ENCODE results near the gene TIMM22.

Gene TIMM22

DNA sequence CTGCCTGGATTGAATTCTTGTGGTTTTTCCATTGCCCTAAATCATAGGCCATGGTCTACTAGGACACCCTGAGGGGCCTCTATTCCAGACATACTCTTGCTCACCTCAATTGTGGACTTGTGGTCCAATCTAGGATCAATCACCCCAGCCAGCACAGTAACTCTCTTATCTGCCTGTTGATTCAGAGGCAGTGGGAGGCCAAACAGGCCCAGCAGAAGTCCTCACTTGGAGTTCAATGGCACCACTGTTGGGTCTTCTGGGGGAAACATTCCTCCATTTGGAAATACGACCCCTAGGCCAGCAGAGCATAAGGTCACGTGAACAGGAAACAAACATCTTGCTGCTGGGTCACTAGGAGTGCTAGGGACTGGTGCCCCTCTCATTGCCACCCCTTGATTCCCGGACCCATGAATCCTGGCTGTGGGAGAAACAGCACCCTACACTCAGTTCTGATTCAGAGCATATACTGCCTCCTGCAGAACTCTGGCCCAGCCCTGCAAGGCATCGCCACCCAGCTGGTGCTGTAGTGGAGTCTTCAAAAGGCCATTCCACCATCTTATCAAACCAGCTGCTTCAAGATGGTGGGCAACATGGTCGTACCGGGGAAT, 10.5 kb upstream of the TIMM22 start:
- Histone ChIP-seq H4K20me1 (ENCODE audit: insufficient read depth, low read length) (no peaks in the 10 kb centered on the region), H3K36me3 (replicated peaks; ENCODE audit: insufficient read depth, low read length) (no peaks in the 10 kb centered on the region), H2AFZ (ENCODE audit: low read length) (no peak overlapping the region), H3K9ac (ENCODE audit: low read length) (no peak overlapping the region), H3K4me1 (ENCODE audit: low read length) (peaks cover under 1% of the 10 kb centered on the region; the same call in 1 of the 2 replicates), H3K4me3 (ENCODE audit: low read length) (no peak overlapping the region), H3K9me2 (replicated peaks; ENCODE audit: insufficient read depth, low read length) (no peaks in the 10 kb centered on the region), H3F3A (ENCODE audit: insufficient read depth, low read length) (no peaks in the 10 kb centered on the region), H3K79me2 (ENCODE audit: low read length) (no peaks in the 10 kb centered on the region), H3K27ac (ENCODE audit: low read length) (no peak overlapping the region), H3K4me2 (ENCODE audit: low read depth, low read length) (no peak overlapping the region), H3K9me3 (replicated peaks; ENCODE audit: insufficient read depth, low read length) (no peaks in the 10 kb centered on the region), H3K27me3 (replicated peaks; ENCODE audit: insufficient read depth, low read length) (peaks cover 75% of the 10 kb centered on the region)
- TF ChIP-seq, protein P1, sequence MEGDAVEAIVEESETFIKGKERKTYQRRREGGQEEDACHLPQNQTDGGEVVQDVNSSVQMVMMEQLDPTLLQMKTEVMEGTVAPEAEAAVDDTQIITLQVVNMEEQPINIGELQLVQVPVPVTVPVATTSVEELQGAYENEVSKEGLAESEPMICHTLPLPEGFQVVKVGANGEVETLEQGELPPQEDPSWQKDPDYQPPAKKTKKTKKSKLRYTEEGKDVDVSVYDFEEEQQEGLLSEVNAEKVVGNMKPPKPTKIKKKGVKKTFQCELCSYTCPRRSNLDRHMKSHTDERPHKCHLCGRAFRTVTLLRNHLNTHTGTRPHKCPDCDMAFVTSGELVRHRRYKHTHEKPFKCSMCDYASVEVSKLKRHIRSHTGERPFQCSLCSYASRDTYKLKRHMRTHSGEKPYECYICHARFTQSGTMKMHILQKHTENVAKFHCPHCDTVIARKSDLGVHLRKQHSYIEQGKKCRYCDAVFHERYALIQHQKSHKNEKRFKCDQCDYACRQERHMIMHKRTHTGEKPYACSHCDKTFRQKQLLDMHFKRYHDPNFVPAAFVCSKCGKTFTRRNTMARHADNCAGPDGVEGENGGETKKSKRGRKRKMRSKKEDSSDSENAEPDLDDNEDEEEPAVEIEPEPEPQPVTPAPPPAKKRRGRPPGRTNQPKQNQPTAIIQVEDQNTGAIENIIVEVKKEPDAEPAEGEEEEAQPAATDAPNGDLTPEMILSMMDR (IDR thresholded peaks at IDR 0.05; ENCODE audit: low read length), result no peak
- TF ChIP-seq EZH2phosphoT487 (IDR thresholded peaks at IDR 0.05; ENCODE audit: low read length), result no peak
- no peak for TF ChIP-seq EZH2 (optimal IDR thresholded peaks at IDR 0.05; ENCODE audit: low read depth, low read length)
- DNase-seq, result no peak

DNA sequence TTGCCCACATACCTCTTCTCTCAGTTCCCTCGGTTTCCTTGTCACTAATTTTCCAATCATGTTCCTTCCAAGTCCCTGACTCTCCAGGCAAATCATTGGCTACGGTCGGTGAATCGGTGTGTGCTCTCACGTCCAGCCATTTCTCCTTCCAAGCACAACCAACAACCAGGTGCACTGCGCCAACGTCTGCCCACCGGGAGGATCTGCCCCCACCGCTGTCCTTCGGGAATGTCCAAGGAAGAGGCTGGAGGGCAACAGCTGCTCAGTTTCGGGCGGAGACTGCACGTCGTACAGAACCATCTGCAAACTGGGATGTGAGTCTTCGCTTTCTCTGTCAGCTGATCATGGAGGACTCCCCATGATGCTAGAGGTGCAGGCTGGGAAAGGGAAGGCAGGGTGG, 9.0 kb upstream of the TIMM22 start:
- no peak overlapping the region for H3K4me2 ChIP-seq (ENCODE audit: low read depth, low read length)
- H3K36me3 ChIP-seq (replicated peaks; ENCODE audit: insufficient read depth, low read length), result no peaks in the 10 kb centered on the region
- peaks cover 81% of the 10 kb centered on the region for H3K27me3 ChIP-seq (replicated peaks; ENCODE audit: insufficient read depth, low read length)
- no peak overlapping the region for H3K4me3 ChIP-seq (ENCODE audit: low read length)
- TF ChIP-seq EZH2 (optimal IDR thresholded peaks at IDR 0.05; ENCODE audit: low read depth, low read length), result no peak
- TF ChIP-seq, protein P1 (IDR thresholded peaks at IDR 0.05; ENCODE audit: low read length), result no peak
- no peak overlapping the region for H2AFZ ChIP-seq (ENCODE audit: low read length)
- H3F3A ChIP-seq (ENCODE audit: insufficient read depth, low read length), result no peaks in the 10 kb centered on the region
- no peaks in the 10 kb centered on the region for H3K9me3 ChIP-seq (replicated peaks; ENCODE audit: insufficient read depth, low read length)
- no peaks in the 10 kb centered on the region for H3K4me1 ChIP-seq (ENCODE audit: low read length)
- no peak overlapping the region for H3K27ac ChIP-seq (ENCODE audit: low read length)
- DNase-seq, result no peak
- no peaks in the 10 kb centered on the region for H3K9me2 ChIP-seq (replicated peaks; ENCODE audit: insufficient read depth, low read length)
- no peaks in the 10 kb centered on the region for H4K20me1 ChIP-seq (ENCODE audit: insufficient read depth, low read length)
- no peaks in the 10 kb centered on the region for H3K79me2 ChIP-seq (ENCODE audit: low read length)
- no peak overlapping the region for H3K9ac ChIP-seq (ENCODE audit: low read length)

DNA sequence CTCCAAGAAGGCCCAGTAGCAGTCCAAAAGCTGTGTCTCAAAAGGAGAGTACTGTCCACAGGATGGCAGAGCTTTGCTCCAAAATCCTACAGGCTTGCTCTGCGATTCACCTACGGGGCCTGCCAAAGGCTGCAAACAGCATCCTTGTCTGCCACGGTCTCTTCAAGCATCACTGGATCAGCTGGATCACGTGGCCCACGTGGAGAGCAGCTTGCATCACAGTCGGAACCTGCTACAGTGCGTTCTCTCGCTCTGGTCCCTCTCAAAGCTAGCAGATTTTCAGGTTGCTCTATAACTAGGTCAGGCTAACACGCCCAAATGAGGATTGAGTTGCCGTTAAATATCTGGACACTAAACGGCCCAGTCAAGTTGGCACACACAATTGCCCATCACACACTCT, 8.4 kb upstream of the TIMM22 start:
- H3K9me3 ChIP-seq (replicated peaks; ENCODE audit: insufficient read depth, low read length), result no peaks in the 10 kb centered on the region
- H3K79me2 ChIP-seq (ENCODE audit: low read length), result no peaks in the 10 kb centered on the region
- no peaks in the 10 kb centered on the region for H4K20me1 ChIP-seq (ENCODE audit: insufficient read depth, low read length)
- no peak overlapping the region for H3K4me2 ChIP-seq (ENCODE audit: low read depth, low read length)
- no peaks in the 10 kb centered on the region for H3F3A ChIP-seq (ENCODE audit: insufficient read depth, low read length)
- no peak overlapping the region for H3K9ac ChIP-seq (ENCODE audit: low read length)
- TF ChIP-seq EZH2phosphoT487 (IDR thresholded peaks at IDR 0.05; ENCODE audit: low read length) (no peak), EZH2 (optimal IDR thresholded peaks at IDR 0.05; ENCODE audit: low read depth, low read length) (no peak)
- TF ChIP-seq, protein P1 (IDR thresholded peaks at IDR 0.05; ENCODE audit: low read length), result no peak
- no peak overlapping the region for H3K4me3 ChIP-seq (ENCODE audit: low read length)
- H2AFZ ChIP-seq (ENCODE audit: low read length), result no peak overlapping the region
- no peaks in the 10 kb centered on the region for H3K4me1 ChIP-seq (ENCODE audit: low read length)
- no peaks in the 10 kb centered on the region for H3K9me2 ChIP-seq (replicated peaks; ENCODE audit: insufficient read depth, low read length)
- peaks cover 82% of the 10 kb centered on the region for H3K27me3 ChIP-seq (replicated peaks; ENCODE audit: insufficient read depth, low read length)
- no peak for DNase-seq
- no peak overlapping the region for H3K27ac ChIP-seq (ENCODE audit: low read length)
- H3K36me3 ChIP-seq (replicated peaks; ENCODE audit: insufficient read depth, low read length), result no peaks in the 10 kb centered on the region

Data from MM.1S (cell line).